HepG2 (cell line): Measurements from ENCODE around the gene EXOC5. TPM values are rescaled to one million over a fixed set of nuclear protein-coding genes. Genes with fewer than 3 reads are reported as not detected.

Source experiments
- ADNP ChIP-seq: sonication (generic); formaldehyde crosslinking; IDR thresholded peaks from 2 replicates; pipeline ENCODE4 v1.4.0; 2020; ENCODE audit warnings: missing genetic modification reagents
- CAMTA2 ChIP-seq: sonication (generic); formaldehyde crosslinking; IDR thresholded peaks from 2 replicates; pipeline ENCODE4 v1.4.0; 2020; ENCODE audit warnings: mild to moderate bottlenecking, missing genetic modification reagents, borderline replicate concordance
- CBX5 ChIP-seq: sonication (generic); formaldehyde crosslinking; IDR thresholded peaks from 2 replicates; pipeline ENCODE4 v1.4.0; 2020; ENCODE audit warnings: missing genetic modification reagents, borderline replicate concordance
- MTA1 ChIP-seq: sonication (generic); formaldehyde crosslinking; IDR thresholded peaks from 2 replicates; pipeline ENCODE4 v1.4.0; 2020; ENCODE audit warnings: missing genetic modification reagents, mild to moderate bottlenecking, borderline replicate concordance
- NFKB2 ChIP-seq: sonication (generic); formaldehyde crosslinking; IDR thresholded peaks from 2 replicates; pipeline ENCODE4 v1.4.0; 2020; ENCODE audit warnings: missing genetic modification reagents, borderline replicate concordance
- SMARCE1 ChIP-seq: fragments of 450-650 bp; IDR thresholded peaks from 2 replicates; pipeline ENCODE4 v1.6.1; 2017; ENCODE audit warnings: borderline replicate concordance
- SRSF1 ChIP-seq: fragments of 200-400 bp; formaldehyde crosslinking; optimal IDR thresholded peaks from 2 replicates; pipeline ENCODE3; 2017; ENCODE audit warnings: mild to moderate bottlenecking, low read depth, low read length, moderate library complexity
- ZFP82 ChIP-seq: sonication (generic); formaldehyde crosslinking; IDR thresholded peaks from 2 replicates; pipeline ENCODE4 v1.5.1; 2020; ENCODE audit warnings: mild to moderate bottlenecking, missing genetic modification reagents, borderline replicate concordance
- ZNF468 ChIP-seq: sonication (generic); formaldehyde crosslinking; IDR thresholded peaks from 2 replicates; pipeline ENCODE4 v1.8.0; 2022; ENCODE audit warnings: mild to moderate bottlenecking, moderate library complexity, missing genetic modification reagents
- ZNF570 ChIP-seq: sonication (generic); formaldehyde crosslinking; IDR thresholded peaks from 2 replicates; pipeline ENCODE4 v1.4.0; 2020; ENCODE audit warnings: mild to moderate bottlenecking, missing genetic modification reagents, borderline replicate concordance
- ZNF773 ChIP-seq: sonication (generic); formaldehyde crosslinking; IDR thresholded peaks from 2 replicates; pipeline ENCODE4 v1.4.0; 2020; ENCODE audit warnings: missing genetic modification reagents, borderline replicate concordance
- ZNF790 ChIP-seq: sonication (generic); formaldehyde crosslinking; IDR thresholded peaks from 2 replicates; pipeline ENCODE4 v1.8.0; 2022; ENCODE audit warnings: missing genetic modification reagents, mild to moderate bottlenecking, borderline replicate concordance
- ZNF816 ChIP-seq: sonication (generic); formaldehyde crosslinking; IDR thresholded peaks from 2 replicates; pipeline ENCODE4 v1.8.0; 2022; ENCODE audit warnings: missing genetic modification reagents, mild to moderate bottlenecking, borderline replicate concordance
- polyA plus RNA-seq, 8 experiments: library from polyadenylated mRNA; depleted of rRNA in 3 of 8; stranded (reverse) in 7 of 8; unstranded in 1 of 8; fragments of >200 nt; fragmentation: Illumina TruSeq in 4 of 8; extraction: Trizol in 4 of 8; gene quantifications; 2 replicates each; pipeline versions ENCODE4 v1.2.1 to v1.2.3, GENCODE V29; 2011 to 2016; ENCODE audit warnings: low read depth in 4 of 8, missing spikeins in 1 of 8, mixed read lengths in 1 of 8; ENCODE audit not compliant: insufficient read depth in 1 of 8
- total RNA-seq, 5 experiments: library from RNA; depleted of rRNA; stranded (reverse); fragments of >200 nt; fragmentation: Illumina TruSeq; extraction: Trizol; gene quantifications; 2 replicates each; pipeline ENCODE4 v1.2.3, GENCODE V29; 2016; ENCODE audit warnings: low read depth in 1 of 5
- TF ChIP-seq, protein P1 (sequence below): sonication (generic); formaldehyde crosslinking; IDR thresholded peaks from one replicate; pipeline ENCODE4 v1.5.1; 2020; ENCODE audit warnings: mild to moderate bottlenecking, missing genetic modification reagents; ENCODE audit errors: not compliant biosample characterization
- TF ChIP-seq, protein P2 (sequence below): IDR thresholded peaks from 2 replicates; pipeline ENCODE4 v1.6.1; 2012; ENCODE audit warnings: inconsistent platforms
- TF ChIP-seq, protein P3 (sequence below): sonication (generic); formaldehyde crosslinking; conservative IDR thresholded peaks from 2 replicates; pipeline ENCODE4 v1.4.0; 2020; ENCODE audit warnings: missing genetic modification reagents
- TF ChIP-seq, protein P4 (sequence below): sonication (generic); formaldehyde crosslinking; IDR thresholded peaks from 2 replicates; pipeline ENCODE4 v1.4.0; 2020; ENCODE audit warnings: missing genetic modification reagents

The EXOC5 gene
- total and polyA plus RNA-seq, 2 of the 13 experiments (the other 11 are each of a cell fraction or from before 2014, with no cell fraction given): 15.1 to 43.8 TPM

DNA sequence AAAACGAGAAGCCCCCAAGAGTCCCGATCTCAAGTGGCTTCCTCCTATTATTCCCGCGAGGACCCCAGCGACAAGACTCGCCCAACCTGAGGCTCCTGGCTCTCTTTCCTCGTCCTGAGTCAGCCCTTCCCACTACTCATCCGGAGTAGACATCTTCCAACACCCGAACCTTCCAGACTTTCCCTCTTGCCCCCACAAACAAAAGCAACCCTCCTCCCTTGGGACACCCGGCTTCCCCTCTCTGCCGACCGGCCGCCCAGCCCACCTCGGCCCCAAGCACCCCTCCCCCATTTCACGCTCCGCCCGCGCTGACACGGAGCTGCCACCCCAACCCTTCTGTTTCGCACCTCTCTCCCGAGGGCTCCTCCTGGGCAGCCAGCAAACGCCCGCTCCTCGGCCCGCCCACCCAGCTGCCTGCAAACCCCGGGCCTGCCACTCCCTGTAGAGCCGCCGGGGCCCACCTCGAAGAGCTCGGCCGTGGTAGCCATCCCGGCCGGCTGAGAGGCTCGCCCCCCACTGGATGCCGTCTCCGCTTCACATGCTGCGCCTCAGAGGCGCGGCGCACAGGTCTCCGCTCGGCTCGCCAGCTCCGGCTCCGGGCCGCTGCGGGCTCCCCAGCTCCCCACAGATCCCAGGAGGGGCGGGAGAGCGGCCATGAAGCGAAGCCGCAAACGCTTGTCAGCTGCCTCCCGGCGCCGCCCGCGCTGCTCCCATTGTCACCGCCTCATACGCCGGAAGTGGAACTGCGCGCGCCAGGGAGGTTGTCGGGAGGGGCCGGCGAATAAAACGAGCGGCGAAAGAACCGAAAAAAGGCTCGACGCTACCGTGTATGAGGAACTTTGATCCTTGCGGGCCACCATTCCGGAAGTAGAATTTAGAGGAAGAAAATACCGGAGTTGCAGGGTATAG lies at the start of gene EXOC5, which contains the start of gene AP5M1 (continued):
- TF ChIP-seq, protein P1, sequence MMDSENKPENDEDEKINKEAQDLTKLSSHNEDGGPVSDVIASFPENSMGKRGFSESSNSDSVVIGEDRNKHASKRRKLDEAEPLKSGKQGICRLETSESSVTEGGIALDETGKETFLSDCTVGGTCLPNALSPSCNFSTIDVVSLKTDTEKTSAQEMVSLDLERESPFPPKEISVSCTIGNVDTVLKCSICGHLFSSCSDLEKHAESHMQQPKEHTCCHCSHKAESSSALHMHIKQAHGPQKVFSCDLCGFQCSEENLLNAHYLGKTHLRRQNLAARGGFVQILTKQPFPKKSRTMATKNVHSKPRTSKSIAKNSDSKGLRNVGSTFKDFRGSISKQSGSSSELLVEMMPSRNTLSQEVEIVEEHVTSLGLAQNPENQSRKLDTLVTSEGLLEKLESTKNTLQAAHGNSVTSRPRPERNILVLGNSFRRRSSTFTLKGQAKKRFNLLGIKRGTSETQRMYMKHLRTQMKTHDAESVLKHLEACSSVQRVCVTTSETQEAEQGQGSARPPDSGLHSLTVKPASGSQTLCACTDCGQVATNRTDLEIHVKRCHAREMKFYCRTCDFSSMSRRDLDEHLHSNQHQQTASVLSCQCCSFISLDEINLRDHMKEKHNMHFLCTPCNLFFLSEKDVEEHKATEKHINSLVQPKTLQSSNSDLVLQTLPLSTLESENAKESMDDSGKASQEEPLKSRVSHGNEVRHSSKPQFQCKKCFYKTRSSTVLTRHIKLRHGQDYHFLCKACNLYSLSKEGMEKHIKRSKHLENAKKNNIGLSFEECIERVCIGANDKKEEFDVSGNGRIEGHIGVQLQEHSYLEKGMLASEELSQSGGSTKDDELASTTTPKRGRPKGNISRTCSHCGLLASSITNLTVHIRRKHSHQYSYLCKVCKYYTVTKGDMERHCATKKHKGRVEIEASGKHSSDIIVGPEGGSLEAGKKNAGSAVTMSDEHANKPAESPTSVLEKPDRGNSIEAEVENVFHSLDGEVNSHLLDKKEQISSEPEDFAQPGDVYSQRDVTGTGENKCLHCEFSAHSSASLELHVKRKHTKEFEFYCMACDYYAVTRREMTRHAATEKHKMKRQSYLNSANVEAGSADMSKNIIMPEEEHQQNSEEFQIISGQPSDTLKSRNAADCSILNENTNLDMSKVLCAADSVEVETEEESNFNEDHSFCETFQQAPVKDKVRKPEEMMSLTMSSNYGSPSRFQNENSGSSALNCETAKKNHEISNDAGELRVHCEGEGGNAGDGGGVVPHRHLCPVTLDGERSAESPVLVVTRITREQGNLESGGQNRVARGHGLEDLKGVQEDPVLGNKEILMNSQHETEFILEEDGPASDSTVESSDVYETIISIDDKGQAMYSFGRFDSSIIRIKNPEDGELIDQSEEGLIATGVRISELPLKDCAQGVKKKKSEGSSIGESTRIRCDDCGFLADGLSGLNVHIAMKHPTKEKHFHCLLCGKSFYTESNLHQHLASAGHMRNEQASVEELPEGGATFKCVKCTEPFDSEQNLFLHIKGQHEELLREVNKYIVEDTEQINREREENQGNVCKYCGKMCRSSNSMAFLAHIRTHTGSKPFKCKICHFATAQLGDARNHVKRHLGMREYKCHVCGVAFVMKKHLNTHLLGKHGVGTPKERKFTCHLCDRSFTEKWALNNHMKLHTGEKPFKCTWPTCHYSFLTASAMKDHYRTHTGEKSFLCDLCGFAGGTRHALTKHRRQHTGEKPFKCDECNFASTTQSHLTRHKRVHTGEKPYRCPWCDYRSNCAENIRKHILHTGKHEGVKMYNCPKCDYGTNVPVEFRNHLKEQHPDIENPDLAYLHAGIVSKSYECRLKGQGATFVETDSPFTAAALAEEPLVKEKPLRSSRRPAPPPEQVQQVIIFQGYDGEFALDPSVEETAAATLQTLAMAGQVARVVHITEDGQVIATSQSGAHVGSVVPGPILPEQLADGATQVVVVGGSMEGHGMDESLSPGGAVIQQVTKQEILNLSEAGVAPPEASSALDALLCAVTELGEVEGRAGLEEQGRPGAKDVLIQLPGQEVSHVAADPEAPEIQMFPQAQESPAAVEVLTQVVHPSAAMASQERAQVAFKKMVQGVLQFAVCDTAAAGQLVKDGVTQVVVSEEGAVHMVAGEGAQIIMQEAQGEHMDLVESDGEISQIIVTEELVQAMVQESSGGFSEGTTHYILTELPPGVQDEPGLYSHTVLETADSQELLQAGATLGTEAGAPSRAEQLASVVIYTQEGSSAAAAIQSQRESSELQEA (CRISPR knock-in tag): peak; percentile 65
- TF ChIP-seq ADNP (CRISPR knock-in tag): no peak
- TF ChIP-seq ZNF790 (CRISPR knock-in tag): peak; percentile 66; the same call in 1 of the 2 replicates
- TF ChIP-seq, protein P2, sequence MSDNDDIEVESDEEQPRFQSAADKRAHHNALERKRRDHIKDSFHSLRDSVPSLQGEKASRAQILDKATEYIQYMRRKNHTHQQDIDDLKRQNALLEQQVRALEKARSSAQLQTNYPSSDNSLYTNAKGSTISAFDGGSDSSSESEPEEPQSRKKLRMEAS: peak; percentile 80
- TF ChIP-seq ZNF570 (CRISPR knock-in tag): 0 out of 2 replicates have a peak, but pooled peaks have one; percentile 65
- TF ChIP-seq, protein P3, sequence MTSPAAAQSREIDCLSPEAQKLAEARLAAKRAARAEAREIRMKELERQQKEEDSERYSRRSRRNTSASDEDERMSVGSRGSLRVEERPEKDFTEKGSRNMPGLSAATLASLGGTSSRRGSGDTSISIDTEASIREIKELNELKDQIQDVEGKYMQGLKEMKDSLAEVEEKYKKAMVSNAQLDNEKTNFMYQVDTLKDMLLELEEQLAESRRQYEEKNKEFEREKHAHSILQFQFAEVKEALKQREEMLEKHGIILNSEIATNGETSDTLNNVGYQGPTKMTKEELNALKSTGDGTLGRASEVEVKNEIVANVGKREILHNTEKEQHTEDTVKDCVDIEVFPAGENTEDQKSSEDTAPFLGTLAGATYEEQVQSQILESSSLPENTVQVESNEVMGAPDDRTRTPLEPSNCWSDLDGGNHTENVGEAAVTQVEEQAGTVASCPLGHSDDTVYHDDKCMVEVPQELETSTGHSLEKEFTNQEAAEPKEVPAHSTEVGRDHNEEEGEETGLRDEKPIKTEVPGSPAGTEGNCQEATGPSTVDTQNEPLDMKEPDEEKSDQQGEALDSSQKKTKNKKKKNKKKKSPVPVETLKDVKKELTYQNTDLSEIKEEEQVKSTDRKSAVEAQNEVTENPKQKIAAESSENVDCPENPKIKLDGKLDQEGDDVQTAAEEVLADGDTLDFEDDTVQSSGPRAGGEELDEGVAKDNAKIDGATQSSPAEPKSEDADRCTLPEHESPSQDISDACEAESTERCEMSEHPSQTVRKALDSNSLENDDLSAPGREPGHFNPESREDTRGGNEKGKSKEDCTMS (CRISPR knock-in tag): no peak
- peak; percentile 63; the same call in 1 of the 2 replicates for TF ChIP-seq MTA1 (CRISPR knock-in tag)
- TF ChIP-seq, protein P4, sequence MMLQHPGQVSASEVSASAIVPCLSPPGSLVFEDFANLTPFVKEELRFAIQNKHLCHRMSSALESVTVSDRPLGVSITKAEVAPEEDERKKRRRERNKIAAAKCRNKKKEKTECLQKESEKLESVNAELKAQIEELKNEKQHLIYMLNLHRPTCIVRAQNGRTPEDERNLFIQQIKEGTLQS (CRISPR knock-in tag): no peak; the same call in 1 of the 2 replicates
- no peak for TF ChIP-seq ZNF773 (CRISPR knock-in tag)
- TF ChIP-seq NFKB2: no peak
- no peak for TF ChIP-seq SRSF1
- peak; percentile 40; the same call in 1 of the 2 replicates for TF ChIP-seq ZFP82
- TF ChIP-seq ZNF468 (CRISPR knock-in tag): no peak
- 0 out of 2 replicates have a peak, but pooled peaks have one; percentile 26 for TF ChIP-seq CAMTA2 (CRISPR knock-in tag)
- TF ChIP-seq ZNF816 (CRISPR knock-in tag): no peak
- peak; percentile 27; the same call in 1 of the 2 replicates for TF ChIP-seq CBX5 (CRISPR knock-in tag)
- no peak for TF ChIP-seq SMARCE1
